ENCODE results near the gene NPC1.
A peak's percentile ranks its signal among the peaks of the same experiment; 100 is the strongest.
"Not testable (repeated sequence)": the region's sequence is repeated elsewhere in the genome, so short reads cannot be mapped to it uniquely, and the experiment has no call there.

NPC1 gene

GRCh38 chr18:23586249-23587196 is at the start of gene NPC1:
TSS of gene NPC1 (minus strand) at chr18:23586506. CDS start at chr18:23586343, 163 bp downstream.
- DNase-seq (ENCODE audit: low read depth) = peak; percentile 83

- DNase-seq (ENCODE audit: low read depth) = no peak
These were observed 49.7 kb upstream of the NPC1 start for GRCh38 chr18:23636071-23636399.

- no peak for DNase-seq (ENCODE audit: low read depth)
These were observed 49.2 kb upstream of the NPC1 start for GRCh38 chr18:23635283-23636070.

GRCh38 chr18:23634692-23635091 is 48.4 kb upstream of the NPC1 start:
- DNase-seq (ENCODE audit: low read depth) = no peak

GRCh38 chr18:23632615-23633014 is 46.3 kb upstream of the NPC1 start:
- DNase-seq (ENCODE audit: low read depth) = no peak

GRCh38 chr18:23631746-23632145 is 45.4 kb upstream of the NPC1 start:
- DNase-seq (ENCODE audit: low read depth) = no peak

- no peak for DNase-seq (ENCODE audit: low read depth)
These were observed 45.0 kb upstream of the NPC1 start for GRCh38 chr18:23631312-23631711.

GRCh38 chr18:23629444-23629946 is 43.2 kb upstream of the NPC1 start:
- DNase-seq (ENCODE audit: low read depth) = no peak

GRCh38 chr18:23627970-23628369 is 41.7 kb upstream of the NPC1 start:
- no peak for DNase-seq (ENCODE audit: low read depth)

- no peak for DNase-seq (ENCODE audit: low read depth)
These were observed 41.0 kb upstream of the NPC1 start for GRCh38 chr18:23627321-23627720.

- DNase-seq (ENCODE audit: low read depth) = no peak
These were observed 40.4 kb upstream of the NPC1 start for GRCh38 chr18:23626451-23627279.

GRCh38 chr18:23623040-23623439 is 36.7 kb upstream of the NPC1 start:
- no peak for DNase-seq (ENCODE audit: low read depth)

GRCh38 chr18:23619388-23619881 is 33.1 kb upstream of the NPC1 start:
- no peak for DNase-seq (ENCODE audit: low read depth)

- no peak for DNase-seq (ENCODE audit: low read depth)
These were observed 32.6 kb upstream of the NPC1 start for GRCh38 chr18:23618862-23619387.

- no peak for DNase-seq (ENCODE audit: low read depth)
These were observed 31.2 kb upstream of the NPC1 start for GRCh38 chr18:23617412-23618014.

- DNase-seq (ENCODE audit: low read depth) = no peak
These were observed 30.0 kb upstream of the NPC1 start for GRCh38 chr18:23616258-23616657.

GRCh38 chr18:23614891-23615290 is 28.6 kb upstream of the NPC1 start:
- no peak for DNase-seq (ENCODE audit: low read depth)

GRCh38 chr18:23614413-23614812 is 28.1 kb upstream of the NPC1 start:
- no peak for DNase-seq (ENCODE audit: low read depth)

- DNase-seq (ENCODE audit: low read depth) = not testable (repeated sequence)
These were observed 26.8 kb upstream of the NPC1 start for GRCh38 chr18:23613091-23613475.

- DNase-seq (ENCODE audit: low read depth) = no peak
These were observed 26.3 kb upstream of the NPC1 start for GRCh38 chr18:23612434-23613090.

Data from stimulated activated CD8-positive, alpha-beta memory T cell treated with anti-CD3 and anti-CD28 coated beads, Interleukin-15, amount 100 ng/mL, for 24 hours (primary cell).